ENCODE data around the gene THOC1.
"Not testable (repeated sequence)": the region's sequence is repeated elsewhere in the genome, so short reads cannot be mapped to it uniquely, and the experiment has no call there.

The THOC1 gene

GRCh38 chr18:267688-268552, at the start of gene THOC1:
Gene THOC1 (minus strand): TSS chr18:268047. CDS start chr18:268019, 28 bp downstream.
- peak; percentile 95 for DNase-seq

GRCh38 chr18:317618-318017, 49.8 kb upstream of the THOC1 start:
- DNase-seq: no peak

GRCh38 chr18:316393-316792, 48.5 kb upstream of the THOC1 start:
- DNase-seq: no peak

GRCh38 chr18:313931-314330, 46.1 kb upstream of the THOC1 start:
- no peak for DNase-seq

GRCh38 chr18:312415-312814, 44.6 kb upstream of the THOC1 start:
- no peak for DNase-seq

GRCh38 chr18:310042-310441, 42.2 kb upstream of the THOC1 start:
- DNase-seq: no peak

GRCh38 chr18:308086-308485, 40.2 kb upstream of the THOC1 start:
- DNase-seq: not testable (repeated sequence)

GRCh38 chr18:306608-307255, 38.9 kb upstream of the THOC1 start:
- DNase-seq: no peak

GRCh38 chr18:305003-305501, 37.2 kb upstream of the THOC1 start:
- no peak for DNase-seq

GRCh38 chr18:303607-304006, 35.8 kb upstream of the THOC1 start:
- DNase-seq: no peak

- DNase-seq: no peak
Observed at GRCh38 chr18:303011-303410, 35.2 kb upstream of the THOC1 start.

- DNase-seq: no peak
Observed at GRCh38 chr18:302097-302496, 34.2 kb upstream of the THOC1 start.

GRCh38 chr18:297936-298335, 30.1 kb upstream of the THOC1 start:
- DNase-seq: no peak

GRCh38 chr18:295756-296490, 28.1 kb upstream of the THOC1 start:
- DNase-seq: no peak

GRCh38 chr18:294566-294965, 26.7 kb upstream of the THOC1 start:
- no peak for DNase-seq

- no peak for DNase-seq
Observed at GRCh38 chr18:293536-293935, 25.7 kb upstream of the THOC1 start.

- DNase-seq: no peak
Observed at GRCh38 chr18:292271-292670, 24.4 kb upstream of the THOC1 start.

GRCh38 chr18:289970-290369, 22.1 kb upstream of the THOC1 start:
- not testable (repeated sequence) for DNase-seq

- no peak for DNase-seq
Observed at GRCh38 chr18:289026-289425, 21.2 kb upstream of the THOC1 start.

GRCh38 chr18:286515-287310, 18.9 kb upstream of the THOC1 start:
- no peak for DNase-seq

GRCh38 chr18:285817-286216, 18.0 kb upstream of the THOC1 start:
- no peak for DNase-seq

- no peak for DNase-seq
Observed at GRCh38 chr18:275486-275885, 7.6 kb upstream of the THOC1 start.

GRCh38 chr18:274313-274712, 6.5 kb upstream of the THOC1 start:
- DNase-seq: no peak

Data from stimulated activated CD4-positive, alpha-beta T cell treated with anti-CD3 and anti-CD28 coated beads, Interleukin-12 subunit alpha, Interleukin-12 subunit beta, amount 100 ng/mL, for 4 hours (primary cell).